Mesothelial cell of epicardium (in vitro differentiated cells): ENCODE results near the gene ITGA8. TPM values are rescaled to one million over a fixed set of nuclear protein-coding genes. Genes with fewer than 3 reads are reported as not detected.

ENCODE experiments used
- DNase-seq, 2 experiments: peaks; one replicate each; pipeline ENCODE4 v3.0.0; 2021; ENCODE audit warnings: low spot score in 2 of 2; ENCODE audit not compliant: unreplicated experiment in 2 of 2
- H3K27ac Mint-ChIP-seq: 2 replicates; pipeline ENCODE4 v1.8.0; 2021; ENCODE audit warnings: mixed read lengths
- H3K27me3 Mint-ChIP-seq: 2 replicates; pipeline ENCODE4 v1.8.0; 2021; ENCODE audit warnings: low read depth, mixed read lengths
- H3K36me3 Mint-ChIP-seq: 2 replicates; pipeline ENCODE4 v1.8.0; 2021; ENCODE audit warnings: mixed read lengths
- H3K4me1 Mint-ChIP-seq: 2 replicates; pipeline ENCODE4 v1.8.0; 2021; ENCODE audit warnings: mixed read lengths
- H3K4me3 Mint-ChIP-seq: 2 replicates; pipeline ENCODE4 v1.8.0; 2021; ENCODE audit warnings: mild to moderate bottlenecking, moderate library complexity, mixed read lengths
- H3K9me3 Mint-ChIP-seq: 2 replicates; pipeline ENCODE4 v1.8.0; 2021; ENCODE audit warnings: mixed read lengths
- total RNA-seq: library from RNA; stranded (reverse); gene quantifications from 3 replicates; pipeline ENCODE4 v1.2.1, GENCODE V29; 2021
- TF ChIP-seq, protein P1 (sequence below): fragments of 200-600 bp; sonication (generic); IDR thresholded peaks from one replicate; pipeline ENCODE4 v1.5.0; 2021; ENCODE audit warnings: antibody characterized with exemption; ENCODE audit not compliant: unreplicated experiment

The ITGA8 gene
- total RNA-seq, 1 donor from 2014 or later = 21.7 TPM

- Mint-ChIP-seq H3K27ac (peak overlapping the region; percentile 5), H3K9me3 (no peaks in the 10 kb centered on the region), H3K27me3 (no peaks in the 10 kb centered on the region)
Observed at GRCh38 chr10:15609246-15609645, 110.5 kb downstream of the ITGA8 start.

DNA sequence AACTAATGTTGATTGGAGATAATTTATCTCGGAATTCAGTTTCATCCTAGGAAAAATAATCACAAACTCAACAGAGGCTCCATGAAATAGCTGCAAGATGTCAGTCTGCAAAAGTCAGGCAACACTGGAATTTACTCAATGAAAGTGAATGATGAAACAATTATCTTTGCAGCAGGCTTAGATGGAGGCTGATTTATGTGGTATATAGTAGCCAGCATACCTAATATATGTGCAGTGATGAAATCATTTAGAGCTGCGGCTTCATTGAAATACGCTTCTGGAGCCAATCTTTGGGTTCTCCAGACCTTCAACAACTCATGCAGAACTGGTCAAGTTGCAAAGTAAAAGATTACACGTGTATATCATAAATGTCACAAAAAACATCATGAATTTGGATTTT is 113.3 kb downstream of the ITGA8 start:
- H3K4me1 Mint-ChIP-seq = peaks cover 49% of the 10 kb centered on the region
- no peaks in the 10 kb centered on the region for H3K36me3 Mint-ChIP-seq
- H3K27ac Mint-ChIP-seq = no peak overlapping the region
- H3K4me3 Mint-ChIP-seq = no peak overlapping the region
- H3K9me3 Mint-ChIP-seq = no peaks in the 10 kb centered on the region
- TF ChIP-seq, protein P1, sequence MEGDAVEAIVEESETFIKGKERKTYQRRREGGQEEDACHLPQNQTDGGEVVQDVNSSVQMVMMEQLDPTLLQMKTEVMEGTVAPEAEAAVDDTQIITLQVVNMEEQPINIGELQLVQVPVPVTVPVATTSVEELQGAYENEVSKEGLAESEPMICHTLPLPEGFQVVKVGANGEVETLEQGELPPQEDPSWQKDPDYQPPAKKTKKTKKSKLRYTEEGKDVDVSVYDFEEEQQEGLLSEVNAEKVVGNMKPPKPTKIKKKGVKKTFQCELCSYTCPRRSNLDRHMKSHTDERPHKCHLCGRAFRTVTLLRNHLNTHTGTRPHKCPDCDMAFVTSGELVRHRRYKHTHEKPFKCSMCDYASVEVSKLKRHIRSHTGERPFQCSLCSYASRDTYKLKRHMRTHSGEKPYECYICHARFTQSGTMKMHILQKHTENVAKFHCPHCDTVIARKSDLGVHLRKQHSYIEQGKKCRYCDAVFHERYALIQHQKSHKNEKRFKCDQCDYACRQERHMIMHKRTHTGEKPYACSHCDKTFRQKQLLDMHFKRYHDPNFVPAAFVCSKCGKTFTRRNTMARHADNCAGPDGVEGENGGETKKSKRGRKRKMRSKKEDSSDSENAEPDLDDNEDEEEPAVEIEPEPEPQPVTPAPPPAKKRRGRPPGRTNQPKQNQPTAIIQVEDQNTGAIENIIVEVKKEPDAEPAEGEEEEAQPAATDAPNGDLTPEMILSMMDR = no peak
- H3K27me3 Mint-ChIP-seq = no peaks in the 10 kb centered on the region
- no peak for DNase-seq

More at GRCh38 chr10:15609246-15609645, 110.5 kb downstream of the ITGA8 start:
- DNase-seq = no peak
- Mint-ChIP-seq H3K4me1 (peaks cover 39% of the 10 kb centered on the region), H3K4me3 (no peak overlapping the region), H3K36me3 (no peaks in the 10 kb centered on the region)
- TF ChIP-seq, protein P1 = no peak

DNA sequence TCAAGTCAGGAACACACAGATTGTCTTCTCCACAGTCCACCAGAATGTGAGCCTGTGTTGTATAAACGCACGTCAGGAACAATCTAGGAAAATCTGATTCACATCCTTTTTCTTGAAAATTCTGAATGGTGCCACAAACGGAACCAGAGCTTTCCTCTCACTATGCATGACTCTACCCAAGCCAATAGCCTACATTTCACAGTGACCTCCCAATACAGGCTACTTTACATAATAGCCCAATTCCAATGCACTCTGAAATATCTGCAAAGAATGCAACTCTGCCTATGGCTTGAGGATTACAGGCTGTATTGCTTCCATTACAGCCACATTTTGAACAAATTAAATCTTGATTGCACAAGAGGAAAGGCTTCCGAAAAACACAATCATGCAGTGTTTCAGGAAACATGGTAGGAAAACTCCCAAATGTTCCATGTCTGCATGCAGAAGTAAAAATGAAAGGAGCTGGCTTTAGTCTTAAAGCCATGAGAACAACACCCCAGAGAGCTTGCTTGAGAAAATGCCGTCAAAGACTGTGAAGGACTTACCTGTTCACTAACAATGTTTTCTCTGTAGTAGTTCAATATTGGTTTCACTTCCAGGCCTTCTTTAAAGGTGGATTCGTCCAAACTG is 113.9 kb downstream of the ITGA8 start:
- H3K4me1 Mint-ChIP-seq = peaks cover 49% of the 10 kb centered on the region
- no peaks in the 10 kb centered on the region for H3K36me3 Mint-ChIP-seq
- no peak overlapping the region for H3K4me3 Mint-ChIP-seq
- TF ChIP-seq, protein P1 = no peak
- DNase-seq = no peak
- peaks cover 3% of the 10 kb centered on the region for H3K27me3 Mint-ChIP-seq
- H3K27ac Mint-ChIP-seq = no peak overlapping the region
- H3K9me3 Mint-ChIP-seq = no peaks in the 10 kb centered on the region

DNA sequence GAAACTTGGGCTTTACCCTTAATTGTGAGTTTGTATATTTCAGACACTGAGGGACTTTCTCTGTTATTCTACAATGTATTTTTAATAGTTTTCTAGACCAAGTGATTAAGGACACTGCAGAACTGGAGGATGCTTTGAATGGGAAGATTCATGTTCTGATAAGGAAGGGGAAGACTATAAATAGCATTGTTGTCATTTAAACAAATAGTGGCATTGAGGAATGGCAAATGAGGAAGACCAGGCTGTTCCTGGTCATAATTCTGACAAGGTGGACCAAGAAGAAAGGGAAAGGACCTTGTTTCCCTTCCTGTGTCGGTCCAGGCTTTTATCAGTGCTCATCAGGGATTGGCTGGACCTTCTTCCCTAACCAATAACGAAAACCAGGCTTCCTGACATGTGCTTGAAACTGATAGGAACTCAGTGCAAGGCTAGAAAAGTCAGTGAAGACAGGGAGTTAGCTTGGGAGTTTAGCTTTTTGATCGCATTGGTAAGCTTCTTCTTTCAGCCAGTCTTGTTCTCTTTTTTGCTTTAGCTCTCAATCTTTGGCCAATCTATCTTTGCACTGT is 116.2 kb downstream of the ITGA8 start:
- no peak for DNase-seq
- no peak overlapping the region for H3K4me3 Mint-ChIP-seq
- TF ChIP-seq, protein P1 = no peak
- peaks cover 37% of the 10 kb centered on the region for H3K4me1 Mint-ChIP-seq
- H3K27ac Mint-ChIP-seq = no peak overlapping the region
- no peaks in the 10 kb centered on the region for H3K36me3 Mint-ChIP-seq
- H3K27me3 Mint-ChIP-seq = peaks cover 8% of the 10 kb centered on the region
- no peaks in the 10 kb centered on the region for H3K9me3 Mint-ChIP-seq

DNA sequence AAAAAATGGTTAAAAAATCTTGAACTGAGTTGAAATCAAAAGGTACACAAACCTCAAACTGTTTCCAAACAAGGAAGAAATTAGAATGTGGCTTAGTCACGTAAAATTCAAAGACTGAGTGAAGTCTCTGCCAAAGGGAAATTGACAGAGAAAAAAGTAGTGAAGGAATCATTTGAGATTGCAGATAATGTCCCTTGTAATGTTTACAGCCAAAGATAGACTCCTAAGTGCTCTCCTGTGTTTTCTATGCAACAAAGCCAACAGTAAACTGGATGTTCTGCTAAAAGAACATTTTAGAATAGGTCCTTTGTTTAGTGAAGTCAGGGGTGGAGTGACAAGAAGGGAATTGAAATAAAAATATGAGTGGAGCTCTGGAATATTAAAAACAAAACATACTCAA is 117.9 kb downstream of the ITGA8 start:
- H3K4me3 Mint-ChIP-seq = no peak overlapping the region
- peaks cover 25% of the 10 kb centered on the region for H3K4me1 Mint-ChIP-seq
- peaks cover 19% of the 10 kb centered on the region for H3K27me3 Mint-ChIP-seq
- no peak for DNase-seq
- TF ChIP-seq, protein P1 = no peak
- no peaks in the 10 kb centered on the region for H3K36me3 Mint-ChIP-seq
- no peaks in the 10 kb centered on the region for H3K9me3 Mint-ChIP-seq
- peak overlapping the region; percentile 19 for H3K27ac Mint-ChIP-seq
